Islet of Langerhans (tissue), 1 donor: Measurements from ENCODE around the gene MT1B.

Experiments
- FAIRE-seq: peaks from one replicate; lab custom pipeline; 2011; peaks lifted over from hg19 to GRCh38; lab: Jason Lieb, UNC

The MT1B gene

GRCh38 chr16:56684926-56685590, 33.4 kb downstream of the MT1B start:
- FAIRE-seq = no peak

DNA sequence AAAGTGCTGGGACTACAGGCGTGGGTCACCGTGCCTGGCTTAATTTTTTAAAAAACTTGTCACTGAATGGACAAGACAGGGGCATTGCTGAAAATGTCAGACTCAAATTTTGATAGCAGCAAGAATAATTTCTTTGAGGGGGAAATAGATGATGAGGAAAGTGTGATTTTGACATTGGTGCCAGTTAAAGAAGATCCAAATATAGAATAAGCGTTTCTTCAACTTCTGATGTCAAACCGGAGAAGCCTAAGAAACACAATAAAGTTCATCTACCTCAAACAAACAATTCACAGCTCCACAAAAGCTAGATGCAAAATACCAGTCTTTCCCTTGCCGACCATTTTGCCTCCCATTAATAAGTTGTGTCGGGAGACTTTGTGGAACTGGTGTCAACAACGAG, 35.1 kb downstream of the MT1B start:
- no peak for FAIRE-seq

DNA sequence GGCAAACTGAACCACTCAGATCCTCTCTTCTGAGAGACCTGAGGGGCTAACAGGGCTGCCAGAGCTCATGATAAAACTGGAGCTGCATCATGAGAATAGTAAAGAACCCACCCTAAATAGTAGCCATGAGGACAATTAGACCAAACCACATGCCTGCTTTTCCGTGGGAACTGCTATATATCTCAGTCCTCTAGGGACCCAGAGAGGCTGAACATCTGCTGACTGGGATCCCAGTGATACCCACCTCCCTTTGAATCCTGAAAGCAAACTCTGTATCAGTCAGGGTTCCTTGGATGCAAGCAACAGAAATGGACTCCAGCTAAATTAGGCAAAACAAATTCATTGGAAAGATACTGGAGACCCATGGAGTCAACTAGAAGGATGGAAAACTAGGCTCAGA, 37.1 kb downstream of the MT1B start:
- no peak for FAIRE-seq

DNA sequence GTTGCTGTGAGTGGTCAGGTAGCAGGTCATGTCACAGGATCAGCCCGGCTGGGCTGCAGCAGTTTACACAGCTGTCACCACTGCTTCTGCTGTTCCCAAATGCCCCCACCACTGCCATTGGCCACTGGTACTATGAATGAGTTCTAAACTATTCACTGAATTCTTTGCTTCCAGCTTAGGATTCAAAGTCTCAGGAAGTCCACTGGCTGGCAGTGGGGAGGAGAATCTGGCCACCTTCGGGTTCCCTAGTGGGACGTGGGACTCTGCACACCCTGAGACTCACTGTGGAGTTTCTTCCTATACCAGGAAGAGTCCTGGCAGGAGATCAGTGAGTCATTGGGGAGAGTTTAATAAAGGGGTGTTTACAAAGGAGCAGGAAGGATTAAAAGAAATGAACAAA, 37.5 kb downstream of the MT1B start:
- FAIRE-seq = no peak

DNA sequence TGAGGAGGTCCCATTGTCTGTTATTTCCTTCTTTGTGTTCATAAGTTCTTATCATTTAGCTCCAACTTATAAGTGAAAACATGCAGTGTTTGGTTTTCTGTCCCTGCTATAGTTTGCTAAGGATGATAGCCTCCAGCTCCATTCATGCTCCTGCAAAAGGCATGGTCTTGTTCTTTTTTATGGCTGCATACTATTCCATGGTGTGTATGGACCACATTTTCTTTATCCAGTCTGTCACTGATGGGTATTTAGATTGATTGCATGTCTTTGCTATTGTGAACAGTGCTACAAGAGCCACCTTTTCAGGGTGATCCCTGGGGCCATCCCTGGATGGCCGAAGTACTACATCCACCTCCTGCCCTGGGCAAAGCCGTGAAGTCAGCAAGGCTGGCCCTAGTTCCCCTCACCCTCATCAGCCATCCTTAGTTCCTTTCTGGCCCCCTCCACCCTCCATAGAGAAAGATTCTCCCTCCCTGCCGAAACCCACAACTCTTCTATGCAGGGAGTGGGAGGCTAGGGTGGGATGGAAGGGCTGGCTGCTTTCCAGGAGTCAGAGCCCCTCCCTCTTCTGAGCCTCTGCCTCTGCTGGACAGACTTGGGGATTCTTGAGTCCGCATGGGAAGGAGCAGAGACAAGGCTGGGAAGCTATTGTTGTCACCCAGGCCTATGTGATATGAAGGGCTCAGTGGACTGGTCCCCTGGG, 38.9 kb downstream of the MT1B start:
- no peak for FAIRE-seq

- FAIRE-seq = no peak
These were observed 40.2 kb downstream of the MT1B start for GRCh38 chr16:56691885-56692284.

- no peak for FAIRE-seq
These were observed 43.6 kb downstream of the MT1B start for GRCh38 chr16:56695246-56695645.

- no peak for FAIRE-seq
These were observed 45.9 kb downstream of the MT1B start for GRCh38 chr16:56697456-56698155.

GRCh38 chr16:56700195-56700594, 48.5 kb downstream of the MT1B start:
- no peak for FAIRE-seq

GRCh38 chr16:56700631-56701030, 48.9 kb downstream of the MT1B start:
- FAIRE-seq = no peak

DNA sequence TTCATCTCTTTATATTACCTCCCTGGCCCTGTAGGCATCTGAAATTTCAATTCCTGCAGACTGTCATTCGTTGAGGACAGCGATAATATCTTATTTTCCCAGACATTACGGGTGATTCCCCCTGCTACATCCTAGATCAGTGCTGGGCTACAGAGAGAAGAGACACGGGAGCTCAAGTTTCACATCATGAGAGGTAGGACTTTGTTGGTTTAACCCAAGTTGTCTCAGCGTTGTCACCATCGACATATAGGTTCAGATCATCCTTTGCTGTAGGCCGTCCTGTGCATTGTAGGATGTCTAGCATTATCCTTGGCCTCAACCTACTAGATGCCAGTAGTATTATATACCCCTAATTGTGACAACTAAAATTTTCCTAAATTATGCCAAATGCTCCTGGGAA, 49.8 kb downstream of the MT1B start:
- FAIRE-seq = no peak
